HEK293 (cell line): ENCODE measurements around the gene OR51B5.

Experiments
- CTCF ChIA-PET: fragments of 350-600 bp; formaldehyde crosslinking; extraction: SDS; loops from one replicate; lab custom pipeline; 2021; ENCODE audit warnings: antibody characterized with exemption; lab: Yijun Ruan, JAX
- POLR2A ChIA-PET: fragments of 300-600 bp; formaldehyde crosslinking; extraction: SDS; loops from one replicate; lab custom pipeline; 2020; ENCODE audit warnings: antibody characterized with exemption, inconsistent platforms; lab: Yijun Ruan, JAX
- H3K27ac ChIP-seq: fragments of 200-500 bp; sonication (Bioruptor generic); 2 replicates; pipeline ENCODE4 v1.5.1; 2014; ENCODE audit warnings: low read depth, low read length, control low read depth, inconsistent platforms; ENCODE audit errors: extremely low read depth
- H3K36me3 ChIP-seq, 2 experiments: fragments of 200-500 bp in 1 of 2; sonication (Bioruptor generic) in 1 of 2; 1 replicate in 1 of 2; 2 replicates in 1 of 2; pipeline ENCODE4 v1.5.1; 2014 to 2017; ENCODE audit warnings: inconsistent platforms in 2 of 2, low read length in 2 of 2; ENCODE audit not compliant: control insufficient read depth in 2 of 2, insufficient read depth in 1 of 2
- H3K4me1 ChIP-seq: fragments of 200-500 bp; sonication (Bioruptor generic); 2 replicates; pipeline ENCODE4 v1.5.1; 2014; ENCODE audit warnings: mild to moderate bottlenecking, low read length, inconsistent platforms; ENCODE audit not compliant: control insufficient read depth, insufficient read depth
- H3K4me3 ChIP-seq: 2 replicates; pipeline ENCODE4 v1.5.1; 2011; ENCODE audit warnings: low read depth, mild to moderate bottlenecking, control low read depth, low read length, moderate library complexity
- H3K9me3 ChIP-seq: fragments of 200-500 bp; sonication (Bioruptor generic); 2 replicates; pipeline ENCODE4 v1.5.1; 2014; ENCODE audit warnings: low read depth, low read length, inconsistent platforms; ENCODE audit not compliant: control insufficient read depth, insufficient read depth
- AEBP2 ChIP-seq: fragments of 450-650 bp; formaldehyde crosslinking; IDR thresholded peaks from 2 replicates; pipeline ENCODE4 v1.5.1; 2016; ENCODE audit warnings: missing biosample characterization, missing genetic modification characterization, borderline replicate concordance
- FEZF1 ChIP-seq: fragments of 450-650 bp; formaldehyde crosslinking; IDR thresholded peaks from 2 replicates; pipeline ENCODE4 v1.5.1; 2016; ENCODE audit warnings: missing biosample characterization, missing genetic modification characterization
- GLIS2 ChIP-seq: fragments of 450-650 bp; formaldehyde crosslinking; IDR thresholded peaks from 2 replicates; pipeline ENCODE4 v1.5.1; 2016; ENCODE audit warnings: missing biosample characterization, missing genetic modification characterization
- MEIS1 ChIP-seq: sonication (generic); formaldehyde crosslinking; IDR thresholded peaks from 2 replicates; pipeline ENCODE4 v1.8.1; 2022; ENCODE audit warnings: missing genetic modification reagents, mild to moderate bottlenecking, borderline replicate concordance
- ZBTB6 ChIP-seq: fragments of 450-650 bp; formaldehyde crosslinking; IDR thresholded peaks from 2 replicates; pipeline ENCODE4 v1.5.1; 2017; ENCODE audit warnings: missing biosample characterization, missing genetic modification characterization
- ZNF148 ChIP-seq: fragments of 450-650 bp; formaldehyde crosslinking; IDR thresholded peaks from 2 replicates; pipeline ENCODE4 v1.5.0; 2017; ENCODE audit warnings: missing biosample characterization, missing genetic modification characterization, borderline replicate concordance
- ZNF169 ChIP-seq: fragments of 450-650 bp; formaldehyde crosslinking; IDR thresholded peaks from 2 replicates; pipeline ENCODE4 v1.5.1; 2016; ENCODE audit warnings: missing biosample characterization, missing genetic modification characterization
- ZNF19 ChIP-seq: fragments of 450-650 bp; formaldehyde crosslinking; IDR thresholded peaks from 2 replicates; pipeline ENCODE4; 2016; ENCODE audit warnings: missing biosample characterization, missing genetic modification characterization, low read depth
- ZNF37A ChIP-seq: fragments of 450-650 bp; IDR thresholded peaks from 2 replicates; pipeline ENCODE4 v1.5.1; 2018; ENCODE audit warnings: missing biosample characterization, missing genetic modification characterization
- ZNF426 ChIP-seq: fragments of 450-650 bp; formaldehyde crosslinking; IDR thresholded peaks from 2 replicates; pipeline ENCODE4 v1.5.1; 2017; ENCODE audit warnings: missing biosample characterization, missing genetic modification characterization, mild to moderate bottlenecking, inconsistent platforms, moderate library complexity
- ZNF513 ChIP-seq: fragments of 450-650 bp; IDR thresholded peaks from 2 replicates; pipeline ENCODE4 v1.5.1; 2018; ENCODE audit warnings: missing biosample characterization, missing genetic modification characterization
- ZNF518A ChIP-seq: fragments of 450-650 bp; formaldehyde crosslinking; conservative IDR thresholded peaks from 2 replicates; pipeline ENCODE4 v1.5.1; 2016; ENCODE audit warnings: low read depth, missing biosample characterization, missing genetic modification characterization
- ZNF561 ChIP-seq: fragments of 450-650 bp; IDR thresholded peaks from 2 replicates; pipeline ENCODE4 v1.5.1; 2018; ENCODE audit warnings: missing biosample characterization, missing genetic modification characterization, borderline replicate concordance
- ZNF623 ChIP-seq: fragments of 450-650 bp; formaldehyde crosslinking; IDR thresholded peaks from 2 replicates; pipeline ENCODE4 v1.5.1; 2016; ENCODE audit warnings: missing biosample characterization, missing genetic modification characterization
- ZNF747 ChIP-seq: fragments of 450-650 bp; formaldehyde crosslinking; IDR thresholded peaks from 2 replicates; pipeline ENCODE4 v1.5.1; 2016; ENCODE audit warnings: missing biosample characterization, missing genetic modification characterization
- ZNF792 ChIP-seq: fragments of 450-650 bp; formaldehyde crosslinking; IDR thresholded peaks from 2 replicates; pipeline ENCODE4 v1.5.1; 2016; ENCODE audit warnings: missing biosample characterization, missing genetic modification characterization
- ZXDB ChIP-seq: fragments of 450-650 bp; formaldehyde crosslinking; IDR thresholded peaks from 2 replicates; pipeline ENCODE4 v1.5.1; 2016; ENCODE audit warnings: missing biosample characterization, missing genetic modification characterization
- TF ChIP-seq, protein P1 (sequence below): fragments of 450-650 bp; formaldehyde crosslinking; IDR thresholded peaks from 2 replicates; pipeline ENCODE4 v1.5.1; 2017; ENCODE audit warnings: missing biosample characterization, mild to moderate bottlenecking, missing genetic modification characterization, moderate library complexity

Gene OR51B5, protein sequence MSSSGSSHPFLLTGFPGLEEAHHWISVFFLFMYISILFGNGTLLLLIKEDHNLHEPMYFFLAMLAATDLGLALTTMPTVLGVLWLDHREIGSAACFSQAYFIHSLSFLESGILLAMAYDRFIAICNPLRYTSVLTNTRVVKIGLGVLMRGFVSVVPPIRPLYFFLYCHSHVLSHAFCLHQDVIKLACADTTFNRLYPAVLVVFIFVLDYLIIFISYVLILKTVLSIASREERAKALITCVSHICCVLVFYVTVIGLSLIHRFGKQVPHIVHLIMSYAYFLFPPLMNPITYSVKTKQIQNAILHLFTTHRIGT

GRCh38 chr11:5343474-5344335 lies at the start of gene OR51B5:
OR51B5 (minus strand) TSS chr11:5343524; CDS start chr11:5343524, 0 bp downstream.
- H3K27ac ChIP-seq = no peak within 1 kb of the TSS
- ChIA-PET CTCF (interaction anchor here (1.1 kb wide), 1 partner anchor 221 kb away, joined by 5 read pairs; no protein-coding TSS in a partner anchor), POLR2A (no interaction called here)
- TF ChIP-seq, protein P1, sequence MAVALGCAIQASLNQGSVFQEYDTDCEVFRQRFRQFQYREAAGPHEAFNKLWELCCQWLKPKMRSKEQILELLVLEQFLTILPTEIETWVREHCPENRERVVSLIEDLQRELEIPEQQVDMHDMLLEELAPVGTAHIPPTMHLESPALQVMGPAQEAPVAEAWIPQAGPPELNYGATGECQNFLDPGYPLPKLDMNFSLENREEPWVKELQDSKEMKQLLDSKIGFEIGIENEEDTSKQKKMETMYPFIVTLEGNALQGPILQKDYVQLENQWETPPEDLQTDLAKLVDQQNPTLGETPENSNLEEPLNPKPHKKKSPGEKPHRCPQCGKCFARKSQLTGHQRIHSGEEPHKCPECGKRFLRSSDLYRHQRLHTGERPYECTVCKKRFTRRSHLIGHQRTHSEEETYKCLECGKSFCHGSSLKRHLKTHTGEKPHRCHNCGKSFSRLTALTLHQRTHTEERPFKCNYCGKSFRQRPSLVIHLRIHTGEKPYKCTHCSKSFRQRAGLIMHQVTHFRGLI (tag by site-specific recombination) = no peak
- TF ChIP-seq ZNF37A (tag by site-specific recombination) = no peak
- TF ChIP-seq ZNF426 = no peak
- no peak for TF ChIP-seq ZNF792
- no peak for TF ChIP-seq ZNF513 (tag by site-specific recombination)
- TF ChIP-seq ZNF169 (tag by site-specific recombination) = no peak
- no peak for TF ChIP-seq ZNF561
- TF ChIP-seq ZNF148 (tag by site-specific recombination) = no peak
- no peak within 1 kb of the TSS for H3K4me3 ChIP-seq
- no peaks in the 10 kb centered on the region for H3K36me3 ChIP-seq
- H3K4me1 ChIP-seq = no peaks in the 10 kb centered on the region
- H3K9me3 ChIP-seq = no peaks in the 10 kb centered on the region

- ChIA-PET CTCF (no interaction called here), POLR2A (no interaction called here)
- no peak overlapping the region for H3K4me3 ChIP-seq
- H3K36me3 ChIP-seq = no peaks in the 10 kb centered on the region
- no peak overlapping the region for H3K27ac ChIP-seq
- H3K9me3 ChIP-seq = no peaks in the 10 kb centered on the region
- H3K4me1 ChIP-seq = no peaks in the 10 kb centered on the region
- TF ChIP-seq MEIS1 = no peak
- TF ChIP-seq FEZF1 = no peak
- no peak for TF ChIP-seq GLIS2 (tag by site-specific recombination)
- no peak for TF ChIP-seq ZNF518A
- TF ChIP-seq ZNF747 (tag by site-specific recombination) = no peak
- TF ChIP-seq ZBTB6 = no peak
- TF ChIP-seq ZNF623 = no peak
- no peak for TF ChIP-seq AEBP2 (tag by site-specific recombination)
- no peak for TF ChIP-seq ZNF19
- TF ChIP-seq ZXDB = no peak
Observed at GRCh38 chr11:5390210-5390609, 46.9 kb upstream of the OR51B5 start.
